ENCODE measurements around the gene KLRG1. TPM values are rescaled to one million over a fixed set of nuclear protein-coding genes. Genes with fewer than 3 reads are reported as not detected.

Gene KLRG1
- 1.1 and 2.0 TPM in 2 replicates for total RNA-seq

GRCh38 chr12:8989413-8989812 is at the start of gene KLRG1:
KLRG1 (plus strand) TSS chr12:8989546; CDS start chr12:8989636, 90 bp downstream.

GRCh38 chr12:8949342-8950220 is 39.8 kb upstream of the KLRG1 start, which contains the start of gene M6PR:
M6PR (minus strand) TSS chr12:8949645; CDS start chr12:8946404, 3,241 bp downstream.

Other genes starting within 250 kb of the KLRG1 start
- gene A2ML1, start 166.9 kb upstream of the KLRG1 start, total RNA-seq: under 0.01 TPM in 1 of 2 replicates, not detected in the other
- 16.9 and 20.7 TPM in 2 replicates for gene PHC1, start 75.0 kb upstream of the KLRG1 start, total RNA-seq
- gene M6PR, start 39.9 kb upstream of the KLRG1 start, total RNA-seq: 154 and 196 TPM in 2 replicates
- gene A2M, start 126.4 kb downstream of the KLRG1 start, total RNA-seq: 1.2 and 8.5 TPM in 2 replicates
- gene PZP, start 218.8 kb downstream of the KLRG1 start, total RNA-seq: not detected in 2 replicates

Data from subcutaneous preadipocyte (primary cell).